HG03439 (cell line): ENCODE data around the gene GALNT13.
"Not testable (repeated sequence)": the region's sequence is repeated elsewhere in the genome, so short reads cannot be mapped to it uniquely, and the experiment has no call there.

Experiments used
- ATAC-seq: cut with Tn5 transposase; IDR thresholded peaks from one replicate; pipeline ENCODE4 v1.9.1; 2021; ENCODE audit warnings: mild to moderate bottlenecking, moderate library complexity; ENCODE audit not compliant: unreplicated experiment

The GALNT13 gene

GRCh38 chr2:154459286-154459685, 587.6 kb downstream of the GALNT13 start:
- no peak for ATAC-seq

GRCh38 chr2:154462634-154463033, 590.9 kb downstream of the GALNT13 start:
- no peak for ATAC-seq

DNA sequence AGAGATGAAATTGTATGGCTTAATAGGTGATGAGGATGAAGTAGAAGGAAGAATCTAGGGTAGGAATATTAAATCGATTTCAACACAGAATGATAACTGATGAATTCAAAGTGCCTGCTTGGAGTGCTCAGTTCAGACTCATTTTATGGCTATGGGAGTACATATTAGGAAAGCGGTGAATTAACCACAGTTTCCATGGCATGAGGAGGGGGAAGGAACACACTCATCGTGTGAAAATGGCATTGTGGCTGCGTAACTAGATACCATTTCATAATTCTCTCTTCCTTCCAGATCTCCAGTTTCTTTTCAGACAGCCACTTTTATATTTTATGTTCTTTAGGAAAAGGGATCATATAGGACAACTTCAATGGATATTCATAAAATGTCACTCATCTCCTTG, 594.5 kb downstream of the GALNT13 start:
- ATAC-seq = no peak

DNA sequence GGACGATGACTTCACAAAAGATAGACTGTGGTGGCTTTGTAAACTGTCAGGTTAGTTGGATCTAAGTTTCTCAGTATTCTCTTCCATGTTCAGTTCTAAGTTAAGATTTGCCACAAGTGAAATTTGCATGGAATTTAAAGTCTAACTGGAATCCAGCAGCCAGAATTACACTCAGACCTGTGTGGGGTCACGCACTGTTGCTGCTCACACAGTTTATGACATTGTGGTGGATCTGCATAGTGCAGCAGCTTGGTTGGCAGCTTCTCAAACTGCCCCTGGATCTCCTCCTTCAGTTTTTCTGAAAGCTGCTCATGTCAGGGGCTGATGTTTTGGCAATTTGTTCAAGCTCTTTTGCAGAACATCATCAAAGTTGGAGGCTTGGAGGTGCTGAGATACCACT, 598.7 kb downstream of the GALNT13 start:
- ATAC-seq = no peak

GRCh38 chr2:154471492-154471891, 599.8 kb downstream of the GALNT13 start:
- ATAC-seq = not testable (repeated sequence)

DNA sequence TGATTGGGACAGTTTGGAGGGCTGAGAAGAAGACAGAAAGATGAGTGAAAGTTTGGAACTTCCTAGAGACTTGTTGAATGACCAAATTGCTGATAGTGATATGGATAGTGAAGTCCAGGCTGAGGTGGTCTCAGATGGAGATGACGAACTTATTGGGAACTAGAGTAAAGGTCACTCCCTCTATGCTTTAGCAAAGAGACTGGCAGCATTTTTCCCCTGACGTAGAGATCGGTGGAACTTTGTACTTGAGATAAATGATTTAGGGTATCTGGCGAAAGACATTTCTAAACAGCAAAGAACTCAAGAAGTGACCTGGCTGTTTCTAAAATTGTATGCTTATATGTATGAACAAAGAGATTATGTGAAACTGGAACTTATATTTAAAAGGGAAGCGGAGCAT, 605.6 kb downstream of the GALNT13 start:
- no peak for ATAC-seq

DNA sequence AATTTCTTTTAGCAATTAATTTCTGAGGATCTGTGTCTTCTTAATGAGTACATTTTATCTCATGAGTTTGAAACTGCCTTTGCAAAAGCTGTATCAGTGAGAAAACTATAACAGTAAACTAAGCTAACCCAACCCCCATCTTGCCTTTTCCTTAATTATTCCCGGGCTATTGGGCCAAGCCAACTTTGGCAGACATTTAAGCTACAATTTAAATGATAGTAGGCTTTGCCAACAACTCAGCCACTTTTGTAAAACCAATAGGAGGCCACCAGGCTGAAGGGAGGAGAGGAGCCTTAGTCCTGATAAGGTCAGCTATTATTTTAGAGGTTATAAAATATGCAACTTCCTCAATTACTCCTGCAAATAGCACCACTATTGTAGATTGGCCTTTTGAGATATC, 608.8 kb downstream of the GALNT13 start:
- ATAC-seq = no peak

DNA sequence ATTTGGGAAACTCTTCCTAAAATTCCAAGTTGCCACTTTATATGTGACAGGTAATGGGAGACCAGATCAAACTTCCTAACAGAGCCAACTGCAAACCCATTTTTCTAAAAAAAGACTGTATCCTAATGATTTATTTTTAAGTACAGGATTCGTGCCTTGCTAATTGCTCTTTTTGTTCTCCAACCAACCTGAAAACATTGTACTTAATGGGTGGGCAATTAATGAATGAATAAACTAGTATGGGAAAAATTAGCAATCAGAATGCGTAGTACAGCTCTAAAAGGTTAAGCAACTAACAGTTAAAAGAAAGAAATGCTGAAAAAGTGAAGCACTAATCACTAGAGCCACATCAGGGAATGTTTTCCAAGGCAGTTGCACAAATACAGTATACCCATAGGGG, 609.6 kb downstream of the GALNT13 start:
- no peak for ATAC-seq

- ATAC-seq = no peak
Measured at GRCh38 chr2:154484338-154485099, 612.8 kb downstream of the GALNT13 start.

DNA sequence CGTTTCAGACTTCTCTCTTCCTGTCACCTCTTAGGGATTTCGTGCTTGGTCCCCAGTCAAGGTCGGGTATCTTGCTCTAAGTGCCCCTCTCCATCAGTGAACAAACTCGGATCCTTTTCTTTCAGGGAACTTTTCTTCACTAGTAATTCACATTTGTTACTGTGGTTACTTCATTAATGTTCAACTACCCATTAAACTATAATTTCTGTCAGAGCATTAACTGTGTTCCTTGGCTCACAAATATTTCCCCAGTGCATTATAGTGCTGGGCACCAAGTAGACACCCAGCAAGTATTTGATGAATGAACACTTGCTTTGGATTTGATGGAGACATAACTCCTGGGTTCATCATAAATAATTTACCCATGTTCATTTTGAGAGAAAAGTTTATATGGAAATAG, 617.1 kb downstream of the GALNT13 start:
- ATAC-seq = no peak

DNA sequence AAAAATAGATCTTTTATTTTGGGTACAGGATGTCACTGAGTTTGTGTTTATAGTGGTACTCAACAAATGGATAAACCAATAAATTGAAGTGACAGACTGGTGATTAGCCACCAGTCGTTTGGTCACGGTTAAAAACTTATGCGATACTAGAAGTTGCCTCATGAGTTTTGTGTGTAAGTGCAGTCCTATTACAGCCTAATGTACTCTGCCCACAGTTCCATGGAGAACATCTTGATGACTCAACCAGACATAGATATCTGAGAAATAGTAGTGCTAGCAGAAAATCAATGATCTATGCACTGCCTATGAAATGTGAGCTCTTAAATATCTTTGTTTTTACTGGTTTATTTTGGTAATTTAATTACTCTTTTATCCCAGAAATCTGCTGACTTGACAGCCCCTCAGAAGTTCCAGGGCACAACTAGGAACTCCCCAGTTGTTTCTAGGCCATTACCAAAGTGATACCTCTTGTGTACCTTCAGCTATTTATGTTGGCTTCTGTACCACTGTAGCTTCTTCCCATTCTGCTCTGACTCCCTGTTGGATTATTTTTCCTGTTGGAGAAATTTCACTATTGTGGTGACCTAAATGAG, 617.6 kb downstream of the GALNT13 start:
- no peak for ATAC-seq

DNA sequence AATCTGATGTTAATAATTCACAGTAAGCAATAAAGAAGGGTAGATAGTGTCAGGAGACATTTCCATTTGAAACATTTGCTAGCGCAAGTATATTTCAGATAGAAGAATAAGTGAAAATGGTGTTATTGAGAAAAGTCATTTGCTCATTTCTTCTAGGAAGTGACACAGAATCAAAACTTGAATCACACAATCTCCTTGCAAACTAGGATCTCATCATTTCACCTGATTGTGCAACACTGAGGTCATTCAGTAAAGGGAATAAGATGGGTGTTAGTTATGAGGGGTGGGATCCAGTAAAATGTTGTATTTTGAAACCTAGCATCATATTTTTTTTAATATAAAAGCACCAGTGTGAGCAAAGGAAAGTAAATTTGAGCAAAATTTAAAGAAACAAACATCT, 618.8 kb downstream of the GALNT13 start:
- no peak for ATAC-seq

DNA sequence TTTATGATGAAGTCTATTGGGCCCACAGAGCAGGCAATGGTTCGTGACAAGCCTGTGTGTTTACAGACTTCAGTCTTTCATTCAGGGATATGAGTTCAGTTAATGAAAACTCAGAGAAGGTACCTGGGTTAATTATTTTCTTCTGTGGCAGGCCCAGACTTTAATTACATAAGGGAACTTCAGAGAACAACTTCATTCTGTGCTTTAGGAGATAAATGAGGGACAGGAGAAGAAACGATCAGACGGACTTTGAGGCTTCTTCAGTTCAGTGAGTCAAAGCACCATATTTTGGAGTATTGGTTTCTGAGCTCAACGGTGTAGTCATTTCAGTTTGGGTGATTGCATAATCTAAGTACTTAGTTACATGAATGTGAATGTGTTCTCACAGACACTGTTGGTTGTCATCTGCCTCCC, 623.7 kb downstream of the GALNT13 start:
- ATAC-seq = peak; percentile 71

GRCh38 chr2:154497019-154497418, 625.3 kb downstream of the GALNT13 start:
- no peak for ATAC-seq
